Nephron (organoid): ENCODE measurements around the gene NHS.
A peak's percentile ranks its signal among the peaks of the same experiment; 100 is the strongest.

ENCODE experiments used
- H3K27ac Mint-ChIP-seq, 3 experiments: 2 replicates each; pipeline ENCODE4 v1.8.0; 2020; ENCODE audit warnings: mixed read lengths in 3 of 3, mild to moderate bottlenecking in 2 of 3, moderate library complexity in 1 of 3
- H3K27me3 Mint-ChIP-seq: 2 replicates; pipeline ENCODE4 v1.8.0; 2021; ENCODE audit warnings: low read depth, mild to moderate bottlenecking, moderate library complexity, mixed read lengths
- H3K36me3 Mint-ChIP-seq: 2 replicates; pipeline ENCODE4 v1.8.0; 2020; ENCODE audit warnings: low read depth, mixed read lengths
- H3K4me1 Mint-ChIP-seq: 2 replicates; pipeline ENCODE4 v1.8.0; 2020; ENCODE audit warnings: mixed read lengths
- H3K4me3 Mint-ChIP-seq, 3 experiments: 2 replicates each; pipeline ENCODE4 v1.8.0; 2020; ENCODE audit warnings: mild to moderate bottlenecking in 3 of 3, mixed read lengths in 3 of 3, moderate library complexity in 2 of 3
- H3K9me3 Mint-ChIP-seq: 2 replicates; pipeline ENCODE4 v1.8.0; 2020; ENCODE audit warnings: mixed read lengths
- CTCF ChIP-seq, 3 experiments: fragments of 200-600 bp; sonication (generic); IDR thresholded peaks; one replicate each; pipeline ENCODE4 v1.5.0; 2021; ENCODE audit warnings: antibody characterized with exemption in 3 of 3; ENCODE audit not compliant: unreplicated experiment in 3 of 3

The NHS gene

GRCh38 chrX:17375637-17376430, 834 bp downstream of the NHS start:
- peaks cover 50% of the 10 kb centered on the region for H3K4me1 Mint-ChIP-seq
- peaks cover 14% of the 10 kb centered on the region for H3K36me3 Mint-ChIP-seq
- H3K27me3 Mint-ChIP-seq = peaks cover 52% of the 10 kb centered on the region
- H3K27ac Mint-ChIP-seq = peak overlapping the region; percentile 77 to 97 (median 77)
- TF ChIP-seq CTCF (IDR thresholded peaks at IDR 0.05; ENCODE audit: unreplicated experiment in 3 of 3) = no peak
- H3K4me3 Mint-ChIP-seq = peak overlapping the region; percentile 91 to 93 (median 92)
- peaks cover 15% of the 10 kb centered on the region for H3K9me3 Mint-ChIP-seq

GRCh38 chrX:17376431-17377077, 1.6 kb downstream of the NHS start:
- Mint-ChIP-seq H3K27me3 (peaks cover 52% of the 10 kb centered on the region), H3K36me3 (peaks cover 21% of the 10 kb centered on the region), H3K9me3 (peaks cover 20% of the 10 kb centered on the region), H3K4me1 (peaks cover 49% of the 10 kb centered on the region), H3K27ac (peak overlapping the region; percentile 47 to 54 (median 50)), H3K4me3 (peak overlapping the region; percentile 91 to 93 (median 92))
- TF ChIP-seq CTCF (IDR thresholded peaks at IDR 0.05; ENCODE audit: unreplicated experiment in 3 of 3) = no peak

GRCh38 chrX:17377091-17377717, 2.2 kb downstream of the NHS start:
- H3K27me3 Mint-ChIP-seq = peaks cover 49% of the 10 kb centered on the region
- peak overlapping the region; percentile 50 to 66 (median 66) for H3K27ac Mint-ChIP-seq
- H3K36me3 Mint-ChIP-seq = peaks cover 27% of the 10 kb centered on the region
- peaks cover 26% of the 10 kb centered on the region for H3K9me3 Mint-ChIP-seq
- peaks cover 42% of the 10 kb centered on the region for H3K4me1 Mint-ChIP-seq
- TF ChIP-seq CTCF (IDR thresholded peaks at IDR 0.05; ENCODE audit: unreplicated experiment in 3 of 3) = no peak
- peak overlapping the region; percentile 91 to 93 (median 92) for H3K4me3 Mint-ChIP-seq

- H3K27me3 Mint-ChIP-seq = peaks cover 46% of the 10 kb centered on the region
- H3K4me3 Mint-ChIP-seq = peak overlapping the region; percentile 91 to 93 (median 92)
- no peak for TF ChIP-seq CTCF (IDR thresholded peaks at IDR 0.05; ENCODE audit: unreplicated experiment in 3 of 3)
- H3K36me3 Mint-ChIP-seq = peaks cover 33% of the 10 kb centered on the region
- H3K27ac Mint-ChIP-seq = peak overlapping the region; percentile 50 to 66 (median 66)
- peaks cover 36% of the 10 kb centered on the region for H3K4me1 Mint-ChIP-seq
- H3K9me3 Mint-ChIP-seq = peaks cover 32% of the 10 kb centered on the region
Observed at GRCh38 chrX:17377795-17378194, 2.8 kb downstream of the NHS start.

GRCh38 chrX:17380221-17380620, 5.2 kb downstream of the NHS start:
- H3K4me3 Mint-ChIP-seq = no peak overlapping the region
- H3K36me3 Mint-ChIP-seq = peaks cover 37% of the 10 kb centered on the region
- peaks cover 15% of the 10 kb centered on the region for H3K4me1 Mint-ChIP-seq
- no peak overlapping the region for H3K27ac Mint-ChIP-seq
- peaks cover 31% of the 10 kb centered on the region for H3K27me3 Mint-ChIP-seq
- no peak for TF ChIP-seq CTCF (IDR thresholded peaks at IDR 0.05; ENCODE audit: unreplicated experiment in 3 of 3)
- peaks cover 36% of the 10 kb centered on the region for H3K9me3 Mint-ChIP-seq
